G401 (cell line): Measurements from ENCODE around the gene POLR2J. TPM values are rescaled to one million over a fixed set of nuclear protein-coding genes. Genes with fewer than 3 reads are reported as not detected.
A peak's percentile ranks its signal among the peaks of the same experiment; 100 is the strongest.

ENCODE experiments used
- DNase-seq: peaks from one replicate; pipeline ENCODE4 v3.0.0-alpha.2; 2015; ENCODE audit warnings: low spot score
- in situ Hi-C: cut with HindIII; loops from 2 replicates; pipeline ENCODE4 v1.10.0; 2016; ENCODE audit warnings: low sequenced_read_pairs, mixed read lengths
- total RNA-seq: library from RNA; depleted of rRNA; stranded (reverse); fragments of >200 nt; shearing (Covaris generic); gene quantifications from 2 replicates; pipeline ENCODE4 v1.2.3, GENCODE V29; 2014

Gene POLR2J
- total RNA-seq, 1 experiment from 2014 or later, result 57.6 TPM

GRCh38 chr7:102449136-102449535 is 29.6 kb downstream of the POLR2J start:
- DNase-seq, result no peak
- in situ Hi-C loops, result no loop called here

GRCh38 chr7:102447311-102447710 is 31.4 kb downstream of the POLR2J start:
- in situ Hi-C loops, result no loop called here
- no peak for DNase-seq

GRCh38 chr7:102446387-102447156 is 32.1 kb downstream of the POLR2J start:
- in situ Hi-C loops, result no loop called here
- no peak for DNase-seq

- in situ Hi-C loops, result no loop called here
- no peak for DNase-seq
These were observed 33.0 kb downstream of the POLR2J start for GRCh38 chr7:102445674-102446071.

- no peak for DNase-seq
- in situ Hi-C loops, result no loop called here
These were observed 33.6 kb downstream of the POLR2J start for GRCh38 chr7:102444961-102445673.

GRCh38 chr7:102439963-102440795 is 38.5 kb downstream of the POLR2J start:
- in situ Hi-C loops, result no loop called here
- DNase-seq, result no peak

- in situ Hi-C loops, result no loop called here
- peak; percentile 78 for DNase-seq
These were observed 42.6 kb downstream of the POLR2J start for GRCh38 chr7:102436118-102436517.

GRCh38 chr7:102434039-102434486 is 44.7 kb downstream of the POLR2J start:
- DNase-seq, result peak; percentile 51
- in situ Hi-C loops, result no loop called here

GRCh38 chr7:102433219-102434038 is 45.3 kb downstream of the POLR2J start, which contains the start of gene ORAI2:
ORAI2 (plus strand) TSS chr7:102433575; CDS start chr7:102438957, 5,382 bp downstream.
- in situ Hi-C loops, result no loop called here
- DNase-seq, result peak; percentile 60

GRCh38 chr7:102432442-102433218 is 46.1 kb downstream of the POLR2J start:
- DNase-seq, result peak; percentile 34
- in situ Hi-C loops, result no loop called here

- in situ Hi-C loops, result no loop called here
- peak; percentile 98 for DNase-seq
These were observed 47.0 kb downstream of the POLR2J start for GRCh38 chr7:102431617-102432298.

- in situ Hi-C loops, result no loop called here
- no peak for DNase-seq
These were observed 49.4 kb downstream of the POLR2J start for GRCh38 chr7:102429141-102429899.

GRCh38 chr7:102427019-102427405 is 51.7 kb downstream of the POLR2J start:
- in situ Hi-C loops, result no loop called here
- no peak for DNase-seq

GRCh38 chr7:102426268-102427018 is 52.3 kb downstream of the POLR2J start:
- DNase-seq, result no peak
- in situ Hi-C loops, result no loop called here

- in situ Hi-C loops, result no loop called here
- peak; percentile 84 for DNase-seq
These were observed 53.0 kb downstream of the POLR2J start for GRCh38 chr7:102425639-102426267.

GRCh38 chr7:102424787-102425218 is 53.9 kb downstream of the POLR2J start:
- in situ Hi-C loops, result no loop called here
- no peak for DNase-seq
